ENCODE measurements around the gene WDR70.
"Not testable (repeated sequence)": the region's sequence is repeated elsewhere in the genome, so short reads cannot be mapped to it uniquely, and the experiment has no call there.

WDR70 gene

DNA sequence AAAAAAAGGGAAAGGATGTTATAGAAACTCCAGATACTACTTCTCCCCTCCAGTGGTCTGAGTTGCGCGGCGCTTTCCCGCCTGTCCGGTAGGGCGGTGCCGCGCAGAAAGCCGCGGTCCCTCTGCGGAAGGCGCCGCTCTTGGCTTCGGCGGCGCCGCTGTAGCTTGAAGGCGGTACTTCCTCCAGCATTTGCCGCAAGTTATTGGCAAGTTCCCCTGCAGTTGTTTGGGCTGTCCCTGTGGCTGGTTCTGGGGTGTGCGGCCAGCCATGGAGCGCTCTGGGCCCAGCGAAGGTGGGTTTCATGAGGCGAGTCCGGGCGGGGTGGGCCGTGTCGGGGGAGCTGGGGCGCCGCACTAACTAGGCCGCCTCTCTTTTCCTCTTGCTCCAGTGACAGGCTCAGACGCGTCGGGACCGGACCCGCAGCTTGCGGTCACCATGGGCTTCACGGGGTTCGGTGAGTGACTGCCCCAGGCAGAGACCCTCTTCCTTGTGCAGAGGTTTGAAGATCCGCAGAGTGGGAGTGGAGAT lies at the start of gene WDR70:
Gene WDR70 (plus strand): TSS at position 219 of the 529 bp plus-strand sequence. CDS start 50 bp downstream, at position 269.
- DNase-seq, result peak; percentile 93

DNA sequence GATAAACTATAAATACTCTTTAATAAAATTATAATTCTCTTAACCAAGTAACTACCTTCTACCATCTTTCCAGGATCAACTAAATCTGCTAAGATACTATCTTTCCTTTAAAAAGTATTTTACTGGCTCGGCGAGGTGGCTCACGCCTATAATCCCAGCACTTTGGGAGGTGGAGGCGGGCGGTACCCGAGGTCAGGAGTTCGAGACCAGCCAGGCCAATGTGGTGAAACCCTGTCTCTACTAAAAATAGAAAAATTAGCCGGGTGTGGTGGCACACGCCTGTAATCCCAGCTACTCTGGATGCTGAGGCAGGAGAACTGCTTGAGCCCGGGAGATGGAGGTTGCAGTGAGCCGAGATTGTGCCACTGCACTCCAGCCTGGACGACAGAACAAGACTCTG lies 44.4 kb upstream of the WDR70 start:
- DNase-seq, result not testable (repeated sequence)

DNA sequence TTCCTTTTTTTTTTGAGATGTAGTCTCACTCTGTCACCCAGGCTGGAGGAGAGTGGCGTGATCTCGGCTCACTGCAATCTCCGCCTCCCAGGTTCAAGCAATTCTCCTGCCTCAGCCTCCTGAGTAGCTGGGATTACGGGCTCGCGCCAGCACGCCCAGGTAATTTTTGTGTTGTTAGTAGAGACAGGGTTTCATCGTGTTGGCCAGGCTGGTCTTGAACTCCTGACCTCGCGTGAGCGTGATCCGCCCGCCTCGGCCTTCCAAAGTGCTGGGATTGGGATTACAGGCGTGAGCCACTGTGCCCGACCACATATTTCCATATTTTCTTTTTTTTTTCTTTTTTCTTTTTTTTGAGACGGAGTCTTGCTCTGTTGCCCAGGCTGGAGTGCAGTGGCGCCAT lies 36.4 kb upstream of the WDR70 start:
- DNase-seq, result not testable (repeated sequence)

GRCh38 chr5:37355161-37355560 lies 24.0 kb upstream of the WDR70 start:
- no peak for DNase-seq

- DNase-seq, result peak; percentile 27
Observed at GRCh38 chr5:37370550-37370863, 8.6 kb upstream of the WDR70 start.

DNA sequence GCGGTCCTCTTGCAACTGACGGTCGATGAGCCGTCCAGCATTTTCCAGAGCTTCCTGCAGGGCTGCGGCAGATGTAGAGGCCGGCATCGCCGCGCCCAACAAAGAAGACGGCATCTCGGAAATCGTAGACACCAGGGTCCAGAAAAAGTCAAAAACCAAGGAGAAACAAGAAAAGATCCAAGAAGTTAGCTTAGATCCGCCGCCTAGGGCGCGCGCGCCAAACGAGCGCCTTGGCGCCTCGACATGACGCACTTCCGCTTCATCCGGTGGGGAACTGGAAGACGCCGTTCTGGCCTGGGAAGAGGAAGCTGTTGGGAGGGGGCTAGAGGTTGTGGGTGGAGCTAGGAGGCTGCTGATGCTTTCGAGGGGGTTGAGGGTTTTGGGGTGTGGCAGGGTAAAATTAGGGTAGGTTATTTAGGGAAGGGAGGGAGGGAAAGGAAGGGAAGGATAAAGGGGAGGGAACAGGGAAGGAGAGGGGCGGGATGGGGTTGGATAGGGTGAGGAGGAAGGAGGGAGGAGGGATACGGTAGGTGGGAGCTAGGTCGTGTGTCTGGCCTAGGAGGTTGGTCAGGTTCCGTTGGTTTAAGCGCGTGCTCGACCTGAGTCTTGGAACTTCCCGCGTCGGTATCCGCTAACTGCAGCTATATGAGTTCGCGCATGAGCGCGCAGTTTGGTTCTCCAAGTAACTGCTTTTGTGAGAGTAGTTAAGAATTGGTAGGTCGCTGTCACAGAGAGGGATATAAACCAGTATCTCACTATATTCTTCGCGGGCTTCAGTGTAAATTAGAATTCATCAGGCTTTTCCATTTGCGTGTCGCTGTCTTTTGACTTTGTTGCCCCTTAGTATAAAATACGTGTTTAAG lies 8.0 kb upstream of the WDR70 start, which contains the start of gene NUP155:
Gene NUP155 (minus strand): TSS at position 243 of the 863 bp plus-strand sequence. CDS start 129 bp downstream, at position 114.
- peak; percentile 96 for DNase-seq

- DNase-seq, result peak; percentile 64
Observed at GRCh38 chr5:37375091-37375490, 4.0 kb upstream of the WDR70 start.

DNA sequence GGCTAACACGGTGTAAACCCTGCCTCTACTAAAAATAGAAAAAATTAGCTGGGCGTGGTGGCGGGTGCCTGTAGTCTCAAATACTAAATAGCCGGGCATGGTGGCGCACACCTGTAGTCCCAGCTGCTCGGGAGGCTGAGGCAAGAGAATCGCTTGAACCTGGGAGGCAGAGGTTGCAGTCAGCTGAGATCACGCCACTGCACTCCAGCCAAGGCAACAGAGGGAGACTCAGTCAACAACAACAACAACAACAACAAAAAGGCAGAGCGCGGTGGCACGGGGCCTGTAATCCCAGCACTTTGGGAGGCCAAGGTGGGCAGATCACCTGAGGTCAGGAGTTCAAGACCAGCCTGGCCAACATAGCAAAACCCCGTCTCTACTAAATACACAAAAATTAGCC lies 1.1 kb upstream of the WDR70 start:
- DNase-seq, result not testable (repeated sequence)

- no peak for DNase-seq
Observed at GRCh38 chr5:37391591-37391990, 12.5 kb downstream of the WDR70 start.

DNA sequence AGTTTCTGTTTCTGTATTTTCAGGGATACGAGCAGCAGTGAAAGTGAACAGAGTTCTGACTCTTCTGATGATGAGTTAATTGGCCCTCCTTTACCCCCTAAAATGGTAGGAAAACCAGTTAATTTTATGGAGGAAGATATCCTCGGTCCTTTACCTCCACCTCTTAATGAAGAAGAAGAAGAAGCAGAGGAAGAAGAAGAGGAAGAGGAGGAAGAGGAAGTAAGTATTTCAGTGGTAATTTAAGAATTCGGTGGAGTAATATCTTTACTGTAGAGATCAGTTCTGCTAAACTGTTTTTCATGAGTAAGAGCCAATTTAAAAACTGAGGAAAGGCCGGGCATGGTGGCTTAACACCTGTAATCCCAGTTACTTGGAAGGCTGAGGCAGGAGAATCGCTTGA lies 17.2 kb downstream of the WDR70 start:
- no peak for DNase-seq

GRCh38 chr5:37400501-37400900 lies 21.4 kb downstream of the WDR70 start:
- DNase-seq, result no peak

- no peak for DNase-seq
Observed at GRCh38 chr5:37412515-37412914, 33.4 kb downstream of the WDR70 start.

DNA sequence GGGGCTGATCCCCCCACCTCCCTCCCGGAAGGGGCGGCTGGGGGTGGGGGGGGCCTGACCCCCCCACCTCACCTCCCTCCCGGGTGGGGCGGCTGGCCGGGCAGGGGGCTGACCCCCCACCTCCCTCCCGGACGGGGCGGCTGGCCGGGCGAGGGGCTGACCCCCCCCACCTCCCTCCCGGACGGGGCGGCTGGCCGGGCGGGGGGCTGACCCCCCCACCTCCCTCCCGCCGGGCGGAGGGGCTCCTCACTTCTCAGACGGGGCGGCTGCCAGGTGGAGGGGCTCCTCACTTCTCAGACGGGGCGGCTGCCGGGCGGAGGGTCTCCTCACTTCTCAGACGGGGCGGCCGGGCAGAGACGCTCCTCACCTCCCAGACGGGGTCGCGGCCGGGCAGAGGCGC lies 36.3 kb downstream of the WDR70 start:
- DNase-seq, result not testable (repeated sequence)

DNA sequence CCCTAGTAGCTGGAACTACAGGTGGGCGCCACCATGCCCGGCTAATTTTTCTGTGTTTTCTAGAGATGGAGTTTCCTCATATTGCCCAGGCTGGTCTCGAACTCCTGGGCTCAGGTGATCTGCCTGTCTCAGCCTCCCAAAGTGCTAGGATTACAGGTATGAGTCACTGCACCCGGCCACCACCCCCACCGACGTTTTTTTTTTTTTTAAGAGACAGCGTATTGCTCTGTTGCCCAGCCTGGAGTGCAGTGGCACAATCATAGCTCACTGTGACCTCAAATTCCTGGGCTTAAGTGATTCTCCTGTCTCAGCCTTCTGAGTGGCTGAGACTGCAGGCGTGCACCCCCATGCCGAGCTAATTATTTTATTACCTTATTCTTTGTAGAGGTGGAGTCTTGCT lies 38.2 kb downstream of the WDR70 start:
- DNase-seq, result peak; percentile 1

- no peak for DNase-seq
Observed at GRCh38 chr5:37424441-37424840, 45.3 kb downstream of the WDR70 start.

- DNase-seq, result no peak
Observed at GRCh38 chr5:37428044-37428443, 48.9 kb downstream of the WDR70 start.

DNA sequence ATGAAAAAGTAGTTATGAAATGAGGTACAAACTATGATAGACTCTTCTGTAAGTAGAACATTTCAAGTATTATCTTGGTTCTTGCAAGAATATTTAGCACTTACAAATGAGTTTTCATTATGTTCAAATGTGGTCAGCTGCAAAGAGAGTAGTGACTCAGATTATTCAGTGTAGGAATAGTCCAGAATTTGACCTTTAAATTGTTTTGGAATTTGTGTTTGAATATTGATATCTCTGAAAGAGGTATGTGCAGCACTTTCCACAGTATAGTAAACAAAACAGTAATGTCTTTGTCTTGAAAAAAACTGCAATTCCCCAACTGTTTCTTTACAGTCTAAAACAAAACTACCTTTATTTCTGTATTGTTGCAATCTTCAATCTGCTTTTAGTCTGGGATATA lies 56.1 kb downstream of the WDR70 start:
- DNase-seq, result no peak

GRCh38 chr5:37436146-37436934 lies 57.2 kb downstream of the WDR70 start:
- DNase-seq, result no peak

DNA sequence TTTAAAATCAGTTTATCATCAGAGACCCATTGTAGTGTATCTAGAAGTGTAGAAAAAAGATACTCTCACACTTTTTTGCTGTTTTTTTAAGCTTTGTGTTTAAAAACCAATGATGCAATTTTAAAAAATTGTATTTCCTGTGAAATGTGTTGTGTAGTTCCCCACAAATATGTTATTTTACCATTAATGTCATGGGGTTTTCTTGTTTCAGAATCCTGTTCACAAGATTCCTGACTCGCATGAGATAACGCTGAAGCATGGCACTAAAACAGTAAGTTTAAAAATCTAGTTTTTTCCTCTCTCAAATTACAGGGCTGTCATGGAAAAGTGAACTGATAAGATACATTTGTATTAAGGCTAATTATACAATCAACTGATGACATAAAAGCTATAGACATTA lies 58.6 kb downstream of the WDR70 start:
- no peak for DNase-seq

DNA sequence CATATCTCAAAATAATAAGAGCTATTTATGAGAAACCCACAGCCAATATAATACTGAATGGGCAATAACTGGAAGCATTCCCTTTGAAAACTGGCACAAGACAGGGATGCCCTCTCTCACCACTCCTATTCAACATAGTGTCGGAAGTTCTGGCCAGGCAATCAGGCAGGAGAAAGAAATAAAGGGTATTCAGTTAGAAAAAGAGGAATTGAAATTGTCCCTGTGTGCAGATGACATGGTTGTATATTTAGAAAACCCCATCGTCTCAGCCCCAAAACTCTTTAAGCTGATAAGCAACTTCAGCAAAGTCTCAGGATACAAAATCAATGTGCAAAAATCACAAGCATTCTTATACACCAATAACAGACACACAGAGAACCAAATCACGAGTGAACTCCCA lies 66.7 kb downstream of the WDR70 start:
- DNase-seq, result not testable (repeated sequence)

DNA sequence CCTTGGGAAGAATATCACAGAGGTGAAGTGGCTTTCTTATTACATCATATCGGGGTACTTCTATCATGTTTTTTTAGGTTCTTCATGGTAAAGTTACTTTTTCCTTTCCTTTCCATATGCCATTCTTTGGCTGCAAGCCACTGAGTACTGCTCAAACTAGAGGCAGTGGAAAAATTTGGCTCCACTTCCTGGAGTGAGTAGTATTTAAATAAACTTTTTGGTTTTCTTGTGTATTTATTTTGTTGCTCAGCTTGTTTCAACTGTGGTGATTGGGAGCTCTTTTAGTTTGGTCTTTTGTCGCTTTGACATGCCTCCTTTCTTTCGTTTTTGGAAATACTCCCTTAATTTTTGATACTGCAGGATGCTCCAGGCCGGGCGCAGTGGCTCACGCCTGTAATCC lies 69.8 kb downstream of the WDR70 start:
- DNase-seq, result no peak

DNA sequence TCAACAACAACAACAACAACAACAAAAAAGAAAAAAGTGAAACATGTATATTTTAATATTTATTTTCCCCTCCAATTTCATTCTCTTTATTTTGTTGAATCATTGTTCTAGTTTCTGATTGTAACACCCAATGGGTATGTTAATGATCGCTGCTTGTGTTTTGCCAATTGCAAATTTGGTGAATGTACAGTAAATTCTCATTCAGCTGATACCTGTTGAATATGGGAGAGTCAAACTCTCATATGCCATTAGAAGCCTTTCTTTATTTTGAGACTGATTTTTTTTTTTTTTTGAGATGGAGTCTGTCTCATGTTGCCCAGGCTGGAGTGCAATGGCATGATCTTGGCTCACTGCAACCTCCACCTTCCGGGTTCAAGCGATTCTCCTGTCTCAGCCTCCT lies 72.9 kb downstream of the WDR70 start:
- not testable (repeated sequence) for DNase-seq

DNA sequence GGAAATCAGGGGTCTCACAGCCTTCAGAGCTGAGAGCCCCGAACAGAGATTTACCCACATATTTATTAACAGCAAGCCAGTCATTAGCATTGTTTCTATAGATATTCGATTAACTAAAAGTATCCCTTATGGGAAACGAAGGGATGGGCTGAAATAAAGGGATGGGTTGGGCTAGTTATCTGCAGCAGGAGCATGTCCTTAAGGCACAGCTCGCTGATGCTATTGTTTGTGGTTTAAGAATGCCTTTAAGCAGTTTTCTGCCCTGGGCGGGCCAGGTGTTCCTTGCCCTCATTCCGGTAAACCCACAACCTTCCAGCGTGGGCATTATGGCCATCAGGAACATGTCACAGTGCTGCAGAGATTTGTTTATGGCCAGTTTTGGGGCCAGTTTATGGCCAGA lies 74.1 kb downstream of the WDR70 start:
- DNase-seq, result not testable (repeated sequence)

All from DMS53 (cell line).